NCI-H748 treated with DMSO at 0.1 percent for 48 hours (cell line): ENCODE data around the gene ADAMTS7.

Source experiments
- DNase-seq: peaks from one replicate; lab custom pipeline; 2025; lab: John Stamatoyannopoulos, UW

ADAMTS7 gene

DNA sequence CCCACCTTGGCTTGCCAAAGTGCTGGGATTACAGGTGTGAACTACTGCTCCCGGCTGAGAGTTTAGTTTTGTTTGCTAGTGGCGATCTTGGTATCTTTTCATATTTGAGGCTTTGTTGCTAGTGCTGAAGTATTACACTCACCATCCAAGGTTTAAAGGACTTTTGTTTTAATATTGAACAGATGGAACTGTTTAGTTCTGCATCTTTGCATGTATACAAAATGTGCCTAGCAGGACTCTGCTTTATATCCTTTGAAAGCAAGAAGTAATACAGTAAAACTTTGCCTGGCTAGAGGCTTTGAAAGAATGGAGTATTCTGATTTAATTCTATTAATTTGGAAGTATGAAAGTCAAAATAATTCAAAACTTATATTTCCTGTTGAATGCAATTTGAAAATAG is 92.4 kb downstream of the ADAMTS7 start:
- no peak for DNase-seq

DNA sequence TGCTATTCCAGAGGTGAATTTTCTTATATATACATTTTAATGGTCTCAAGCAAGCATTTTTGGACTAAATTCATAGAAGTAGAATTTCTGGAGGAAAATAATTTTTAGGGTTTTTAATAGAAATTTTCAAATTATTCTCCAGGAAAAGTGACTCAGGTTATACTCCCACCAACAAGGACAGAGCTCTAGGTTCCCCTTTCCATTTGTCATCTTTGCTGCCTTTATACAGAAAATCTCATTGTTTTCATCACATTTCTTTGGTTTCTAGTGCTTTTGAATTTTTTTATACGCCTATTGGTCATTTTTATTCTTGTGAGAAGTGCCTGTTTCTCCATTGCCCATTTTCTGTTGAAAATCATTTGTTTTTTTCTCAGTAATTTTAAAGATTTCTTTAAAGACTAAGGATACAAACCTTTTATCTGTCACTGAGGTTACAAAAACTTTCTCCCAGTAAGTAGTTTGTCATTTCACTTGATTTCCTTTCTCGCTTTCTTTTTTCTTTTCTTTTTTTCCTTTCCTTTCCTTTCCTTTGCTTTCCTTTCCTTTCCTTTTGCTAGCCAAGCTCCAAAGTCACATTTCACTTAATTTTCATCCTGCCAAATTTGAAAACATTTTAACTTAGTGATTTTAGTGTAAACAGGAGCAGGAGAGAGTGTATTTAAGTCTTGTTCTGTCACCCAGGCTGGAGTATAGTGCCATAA is 93.2 kb downstream of the ADAMTS7 start:
- no peak for DNase-seq

- no peak for DNase-seq
Measured at GRCh38 chr15:78716651-78717050, 94.6 kb downstream of the ADAMTS7 start.

GRCh38 chr15:78715930-78716329 is 95.3 kb downstream of the ADAMTS7 start:
- no peak for DNase-seq

- no peak for DNase-seq
Measured at GRCh38 chr15:78715434-78715833, 95.8 kb downstream of the ADAMTS7 start.

GRCh38 chr15:78714890-78715289 is 96.4 kb downstream of the ADAMTS7 start:
- DNase-seq = no peak

GRCh38 chr15:78712797-78713515 is 98.3 kb downstream of the ADAMTS7 start:
- DNase-seq = no peak

DNA sequence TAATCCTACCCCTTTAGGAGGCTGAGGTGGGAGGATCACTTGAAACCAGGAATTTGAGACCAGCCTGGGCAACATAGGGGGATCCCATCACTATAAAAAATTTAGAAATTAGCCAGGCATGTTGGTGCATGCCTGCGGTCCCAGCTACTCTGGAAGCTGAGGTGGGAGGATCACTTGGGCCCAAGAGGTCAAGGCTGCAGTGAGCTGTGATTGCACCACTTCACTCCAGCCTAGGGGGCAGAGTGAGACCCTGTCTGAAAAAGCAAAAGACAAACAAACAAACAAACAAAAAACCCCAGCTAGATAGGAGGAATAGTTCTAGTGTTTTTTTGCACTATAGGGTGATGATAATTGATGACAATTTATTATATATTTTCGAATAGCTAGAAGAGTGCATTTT is 99.6 kb downstream of the ADAMTS7 start:
- DNase-seq = no peak

GRCh38 chr15:78709263-78709882 is 101.9 kb downstream of the ADAMTS7 start:
- no peak for DNase-seq
